ENCODE data around the gene RALGPS1. TPM values are rescaled to one million over a fixed set of nuclear protein-coding genes. Genes with fewer than 3 reads are reported as not detected.
"Not testable (repeated sequence)": the region's sequence is repeated elsewhere in the genome, so short reads cannot be mapped to it uniquely, and the experiment has no call there.

The RALGPS1 gene
- total RNA-seq, 1 donor, result 1.6 TPM

DNA sequence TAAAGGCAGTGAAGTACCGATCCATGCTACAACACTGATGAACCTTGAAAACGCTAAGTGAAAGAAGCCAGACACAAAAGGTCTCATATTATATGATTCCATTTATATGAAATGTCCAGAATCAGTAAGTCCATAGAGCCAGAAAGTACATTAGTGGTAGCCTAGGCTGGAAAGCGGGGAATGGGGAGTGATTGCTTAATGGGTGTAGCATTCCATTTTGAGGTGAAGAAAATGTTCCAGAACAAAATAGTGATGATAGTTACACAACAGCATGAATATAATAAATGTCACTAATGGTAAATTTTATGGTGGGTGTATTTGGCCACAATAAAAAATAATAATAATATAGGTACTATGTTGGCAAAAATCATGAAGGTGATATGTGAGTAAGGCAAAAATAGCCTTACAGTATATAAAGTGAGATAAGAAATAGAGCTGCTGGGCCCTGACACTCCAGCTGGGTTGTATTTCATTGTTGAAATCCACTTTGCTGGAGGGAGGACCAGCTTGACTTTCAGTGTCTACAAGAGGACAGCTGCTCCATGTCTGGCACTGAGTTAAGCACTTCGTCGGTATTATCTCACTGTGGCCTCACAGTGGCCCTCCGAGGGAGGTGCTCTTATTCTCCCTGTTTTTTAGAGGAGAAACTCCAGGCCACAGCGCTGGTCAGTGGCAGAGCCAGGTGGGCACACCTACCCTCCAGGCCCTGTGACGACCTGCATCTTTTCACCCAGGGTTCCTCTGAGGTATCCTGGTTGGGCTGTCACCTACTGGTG is 230.3 kb downstream of the RALGPS1 start:
- DNase-seq (ENCODE audit: low read depth in 2 of 3, low spot score in 2 of 3), result no peak

DNA sequence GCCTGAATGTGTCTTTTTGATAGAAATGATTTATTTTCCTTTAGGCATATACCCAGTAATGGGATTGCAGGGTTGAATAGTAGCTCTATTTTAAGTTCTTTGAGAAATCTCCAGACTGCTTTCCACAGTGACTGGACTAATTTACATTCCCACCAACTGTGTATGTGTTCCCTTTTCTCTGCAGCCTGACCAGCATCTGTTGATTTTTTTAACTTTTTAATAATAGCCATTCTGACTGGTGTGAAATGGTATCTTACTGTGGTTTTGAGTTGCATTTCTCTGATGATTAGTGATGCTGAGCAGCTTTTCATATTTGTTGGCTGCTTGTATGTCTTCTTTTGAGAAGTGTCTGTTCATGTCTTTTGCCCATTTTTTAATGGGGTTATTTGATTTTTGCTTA is 232.3 kb downstream of the RALGPS1 start:
- DNase-seq (ENCODE audit: low read depth in 2 of 3, low spot score in 2 of 3), result not testable (repeated sequence)

- no peak for DNase-seq (ENCODE audit: low read depth in 2 of 3, low spot score in 2 of 3)
Observed at GRCh38 chr9:127147251-127147650, 232.7 kb downstream of the RALGPS1 start.

- DNase-seq (ENCODE audit: low read depth in 2 of 3, low spot score in 2 of 3), result no peak
Observed at GRCh38 chr9:127148014-127148413, 233.4 kb downstream of the RALGPS1 start.

GRCh38 chr9:127149010-127149409 is 234.4 kb downstream of the RALGPS1 start:
- DNase-seq (ENCODE audit: low read depth in 2 of 3, low spot score in 2 of 3), result no peak

DNA sequence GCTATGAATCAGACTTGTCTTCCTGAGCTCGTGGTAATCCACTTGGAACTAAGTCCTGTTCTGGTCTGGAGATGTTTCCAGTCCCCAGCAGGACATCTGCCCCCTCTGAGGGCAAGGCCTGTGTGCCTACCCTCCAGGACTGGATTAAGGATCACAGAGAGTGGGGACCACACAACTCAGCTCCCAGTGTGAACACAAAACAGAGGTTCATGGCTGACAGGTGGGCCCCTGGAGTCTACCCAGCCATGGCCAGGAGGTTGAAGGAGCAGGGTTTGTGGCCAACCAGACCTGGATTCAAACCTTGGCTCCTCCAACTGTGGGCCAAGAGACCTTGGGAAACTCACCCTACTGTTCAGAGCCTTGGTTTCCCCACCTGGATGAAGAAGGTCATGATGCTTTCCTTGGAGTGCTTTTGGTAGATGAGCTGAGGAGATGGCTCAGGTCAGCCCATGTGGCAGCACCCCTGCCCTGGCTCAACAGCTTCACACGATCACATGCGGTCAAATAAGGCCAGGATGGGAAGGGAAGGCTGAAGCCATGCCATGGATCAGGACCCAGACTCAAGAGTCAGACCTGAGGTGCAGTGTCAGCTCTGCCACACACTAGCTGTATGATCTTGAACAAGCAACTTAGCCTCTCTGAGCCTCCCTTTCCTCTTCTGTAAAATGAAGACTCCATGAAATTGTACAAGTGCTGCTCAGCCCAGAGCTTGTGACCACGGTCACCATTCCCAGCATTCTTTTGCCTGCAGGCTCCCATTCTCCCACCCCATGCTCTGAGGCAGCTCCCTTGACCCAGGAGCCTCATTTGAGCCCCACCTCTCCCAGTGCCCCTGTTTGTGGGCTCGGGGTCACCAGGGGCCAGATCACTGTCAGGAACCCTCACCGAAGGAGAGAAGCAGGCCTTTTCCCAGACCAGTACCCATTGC is 235.1 kb downstream of the RALGPS1 start:
- no peak for DNase-seq (ENCODE audit: low read depth in 2 of 3, low spot score in 2 of 3)

DNA sequence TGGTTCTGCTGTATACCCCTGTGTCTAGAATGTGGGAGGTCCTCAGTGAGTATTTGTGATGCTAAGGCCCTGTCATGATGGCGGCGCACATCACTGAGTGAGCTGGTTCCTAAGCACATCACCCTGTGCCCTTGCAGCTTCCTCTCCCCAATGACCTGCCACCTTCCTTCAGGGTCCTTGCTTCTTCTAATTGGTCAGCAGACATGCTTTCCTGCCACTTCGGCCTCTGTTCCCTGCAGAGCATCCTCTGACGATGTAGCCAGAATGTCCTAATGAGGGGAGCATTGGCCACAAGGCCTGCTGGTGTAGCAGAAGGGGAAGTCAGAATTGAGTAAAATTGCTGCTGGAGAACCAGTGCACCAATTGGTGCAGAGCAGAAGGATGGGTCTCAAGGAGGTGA is 238.9 kb downstream of the RALGPS1 start:
- DNase-seq (ENCODE audit: low read depth in 2 of 3, low spot score in 2 of 3), result no peak

- DNase-seq (ENCODE audit: low read depth in 2 of 3, low spot score in 2 of 3), result no peak
Observed at GRCh38 chr9:127154003-127154389, 239.4 kb downstream of the RALGPS1 start.

DNA sequence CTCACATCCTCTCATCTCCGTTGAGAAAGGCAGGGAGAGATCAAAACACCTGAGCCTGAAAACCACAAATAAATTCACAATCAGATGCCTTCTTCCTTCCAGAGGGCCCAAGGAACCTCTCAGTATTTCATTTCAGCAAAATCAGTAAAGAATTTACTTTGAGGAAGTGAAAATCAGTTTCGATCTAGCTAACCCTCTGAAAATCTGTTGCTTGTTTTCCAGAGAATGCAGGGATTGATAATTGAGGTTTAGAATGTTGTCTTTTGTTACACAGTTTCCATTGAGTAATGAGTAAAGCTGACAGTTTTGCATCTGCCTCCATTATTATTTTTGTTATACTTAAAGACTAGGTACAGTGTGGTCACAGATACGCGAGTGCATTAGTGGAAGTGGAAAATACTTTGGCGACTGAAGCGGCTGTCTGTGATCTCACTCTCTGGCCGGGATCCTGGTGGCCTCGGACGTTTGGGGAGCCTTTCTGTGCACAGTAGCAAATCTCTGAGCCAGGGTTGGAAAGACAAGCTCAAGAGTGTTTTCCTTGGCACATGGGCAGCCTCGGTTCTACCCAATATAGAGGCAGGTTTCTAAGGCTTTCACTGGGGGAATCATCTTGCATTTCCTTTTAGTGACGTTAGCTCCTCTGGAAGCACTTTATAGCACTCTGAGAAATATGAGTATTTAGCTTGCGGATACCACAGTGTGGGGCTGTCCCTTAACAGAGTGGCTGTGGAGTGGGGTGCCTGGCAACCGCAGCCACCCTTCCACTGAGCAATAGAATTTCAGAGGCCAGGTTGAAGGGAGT is 240.0 kb downstream of the RALGPS1 start:
- no peak for DNase-seq (ENCODE audit: low read depth in 2 of 3, low spot score in 2 of 3)

DNA sequence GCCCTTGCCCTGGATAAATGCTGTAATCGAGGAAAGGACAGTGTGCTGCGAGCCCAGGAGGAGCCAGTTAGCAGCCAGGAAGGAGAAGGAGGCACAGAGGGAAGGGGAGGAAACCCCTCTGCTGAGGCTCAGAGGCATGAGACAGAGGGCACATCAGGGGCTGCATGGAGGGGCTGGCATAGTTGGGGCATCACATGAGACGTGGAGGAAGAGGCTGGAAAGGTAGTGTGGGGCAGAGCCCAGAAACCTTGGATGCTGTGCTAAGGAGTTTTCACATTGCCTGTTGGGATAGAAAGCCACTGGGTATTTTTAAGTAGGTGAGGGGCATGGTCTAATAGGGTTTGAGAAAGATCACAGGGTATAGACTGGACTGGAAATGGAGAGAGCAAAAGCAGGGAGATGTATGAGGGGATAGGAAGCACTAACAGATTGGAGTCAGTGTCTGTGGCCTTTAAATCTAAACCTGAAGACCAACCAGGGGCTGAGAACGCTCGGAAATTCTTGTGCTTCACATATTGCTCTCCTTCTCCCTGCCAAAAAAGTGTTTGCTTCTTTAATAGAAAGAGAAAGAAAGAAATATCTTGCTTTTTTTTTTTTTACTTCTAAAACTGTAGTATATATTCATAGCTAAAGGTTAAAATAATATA is 240.9 kb downstream of the RALGPS1 start:
- DNase-seq (ENCODE audit: low read depth in 2 of 3, low spot score in 2 of 3), result no peak

DNA sequence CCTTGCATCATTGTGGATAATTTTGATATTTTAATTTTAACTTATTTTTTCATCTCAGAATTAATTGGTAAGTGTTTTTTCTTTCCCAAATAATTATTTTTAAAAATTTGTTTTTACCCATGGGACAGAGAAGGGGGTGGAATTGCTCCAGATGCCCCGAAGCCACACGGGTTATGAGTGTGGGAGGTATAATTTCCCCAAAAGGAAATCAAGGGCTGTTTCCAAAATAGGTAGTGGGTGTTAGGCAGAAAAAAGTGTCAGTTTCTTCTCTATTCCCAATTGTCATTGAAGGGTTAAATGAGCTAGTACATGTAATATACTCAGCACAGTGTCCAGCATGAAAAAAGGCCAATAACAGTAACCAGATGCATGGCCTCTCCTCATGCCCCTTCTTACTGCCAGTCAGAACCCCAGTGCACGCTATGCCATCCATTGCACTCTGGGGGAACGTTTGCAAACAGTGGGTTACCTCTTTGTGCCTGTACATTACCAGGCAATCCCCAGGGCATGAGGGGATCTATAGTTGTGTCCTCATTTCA is 244.3 kb downstream of the RALGPS1 start:
- no peak for DNase-seq (ENCODE audit: low read depth in 2 of 3, low spot score in 2 of 3)

DNA sequence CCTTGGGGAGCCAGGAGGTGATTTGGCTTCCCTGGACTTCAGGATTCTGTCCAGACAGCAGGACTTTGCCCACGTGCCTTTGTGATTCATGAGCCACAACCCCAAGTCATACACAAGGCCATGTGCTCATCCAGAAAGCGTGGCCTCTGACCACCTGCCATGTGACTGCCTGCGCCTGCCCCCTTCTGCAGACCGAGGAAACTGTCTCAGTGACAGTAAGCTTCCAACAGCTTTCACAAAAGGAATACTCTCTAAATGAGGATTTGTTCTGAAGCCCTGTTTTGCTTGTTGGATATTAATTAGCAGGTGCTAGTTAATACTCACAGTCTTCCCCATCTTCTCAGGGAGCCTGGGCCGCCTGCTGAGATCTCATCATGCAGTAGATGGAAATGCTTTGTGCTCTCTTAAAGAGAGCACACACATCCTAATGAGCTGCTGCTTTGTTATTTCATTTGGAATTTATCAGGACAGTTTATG is 244.8 kb downstream of the RALGPS1 start:
- DNase-seq (ENCODE audit: low read depth in 2 of 3, low spot score in 2 of 3), result no peak

- no peak for DNase-seq (ENCODE audit: low read depth in 2 of 3, low spot score in 2 of 3)
Observed at GRCh38 chr9:127159949-127160610, 245.5 kb downstream of the RALGPS1 start.

GRCh38 chr9:127161081-127161624 is 246.6 kb downstream of the RALGPS1 start:
- no peak for DNase-seq (ENCODE audit: low read depth in 2 of 3, low spot score in 2 of 3)

- DNase-seq (ENCODE audit: low read depth in 2 of 3, low spot score in 2 of 3), result no peak
Observed at GRCh38 chr9:127162046-127162863, 247.7 kb downstream of the RALGPS1 start.

DNA sequence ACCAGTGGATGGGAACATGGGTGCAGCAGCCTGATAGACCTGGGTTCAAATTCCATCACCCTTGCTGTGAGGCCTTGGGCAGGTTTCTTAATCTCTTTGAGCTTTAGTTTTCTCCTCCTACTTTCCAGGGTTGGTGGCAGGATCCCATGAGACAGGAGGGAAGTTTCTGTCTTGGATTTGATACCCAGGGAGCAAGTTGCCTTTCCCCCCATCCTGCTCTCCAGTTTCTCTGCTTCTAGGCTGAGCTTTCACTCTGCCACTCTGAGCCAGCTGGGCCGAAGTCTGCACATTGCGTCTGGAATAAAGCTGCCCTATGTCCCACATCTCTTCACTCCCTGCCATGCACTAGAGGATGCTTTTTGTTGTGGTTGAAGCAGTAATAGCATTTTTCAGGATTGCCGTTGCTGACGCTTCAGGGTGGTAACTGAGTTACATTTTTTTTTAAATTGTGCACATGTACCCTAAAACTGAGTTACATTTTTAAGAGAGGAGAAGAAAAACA is 248.3 kb downstream of the RALGPS1 start:
- no peak for DNase-seq (ENCODE audit: low read depth in 2 of 3, low spot score in 2 of 3)

GRCh38 chr9:127163409-127163808 is 248.8 kb downstream of the RALGPS1 start:
- DNase-seq (ENCODE audit: low read depth in 2 of 3, low spot score in 2 of 3), result no peak

GRCh38 chr9:127165116-127165515 is 250.5 kb downstream of the RALGPS1 start:
- no peak for DNase-seq (ENCODE audit: low read depth in 2 of 3, low spot score in 2 of 3)

All from hematopoietic multipotent progenitor cell (in vitro differentiated cells).